Neural crest cell (in vitro differentiated cells): ENCODE data around the gene NDRG2. TPM values are rescaled to one million over a fixed set of nuclear protein-coding genes. Genes with fewer than 3 reads are reported as not detected.

Source experiments
- DNase-seq: peaks from one replicate; pipeline ENCODE4 v3.0.0; 2021; ENCODE audit warnings: low read depth, mixed read lengths, low spot score
- H3K27ac Mint-ChIP-seq: one replicate; pipeline ENCODE4 v1.8.0; 2021; ENCODE audit warnings: mild to moderate bottlenecking, mixed read lengths; ENCODE audit not compliant: unreplicated experiment
- H3K27me3 Mint-ChIP-seq: 2 replicates; pipeline ENCODE4 v1.8.0; 2021; ENCODE audit warnings: low read depth, mild to moderate bottlenecking, mixed read lengths
- H3K36me3 Mint-ChIP-seq: 2 replicates; pipeline ENCODE4 v1.8.0; 2021; ENCODE audit warnings: low read depth, mild to moderate bottlenecking, mixed read lengths
- H3K4me1 Mint-ChIP-seq: 2 replicates; pipeline ENCODE4 v1.8.0; 2021; ENCODE audit warnings: mixed read lengths
- H3K4me3 Mint-ChIP-seq: one replicate; pipeline ENCODE4 v1.8.0; 2021; ENCODE audit warnings: mild to moderate bottlenecking, mixed read lengths
- H3K9me3 Mint-ChIP-seq: 2 replicates; pipeline ENCODE4 v1.8.0; 2021; ENCODE audit warnings: mixed read lengths
- CTCF ChIP-seq: fragments of 200-600 bp; sonication (generic); conservative IDR thresholded peaks from 2 replicates; pipeline ENCODE4 v1.5.0; 2021; ENCODE audit warnings: antibody characterized with exemption, mild to moderate bottlenecking
- total RNA-seq: library from RNA; stranded (reverse); gene quantifications from 2 replicates; pipeline ENCODE4 v1.2.1, GENCODE V29; 2021

The NDRG2 gene
- total RNA-seq, 1 donor from 2014 or later = 17.4 TPM

- Mint-ChIP-seq H3K4me1 (peaks cover 9% of the 10 kb centered on the region), H3K36me3 (no peaks in the 10 kb centered on the region), H3K4me3 (no peak overlapping the region), H3K27me3 (peaks cover 3% of the 10 kb centered on the region), H3K9me3 (no peaks in the 10 kb centered on the region), H3K27ac (no peak overlapping the region)
- no peak for DNase-seq
- no peak for TF ChIP-seq CTCF
Measured at GRCh38 chr14:20976291-20976690, 48.6 kb downstream of the NDRG2 start.

- no peaks in the 10 kb centered on the region for H3K36me3 Mint-ChIP-seq
- no peak overlapping the region for H3K27ac Mint-ChIP-seq
- H3K4me1 Mint-ChIP-seq = peaks cover 17% of the 10 kb centered on the region
- no peaks in the 10 kb centered on the region for H3K9me3 Mint-ChIP-seq
- TF ChIP-seq CTCF = no peak
- no peak for DNase-seq
- no peak overlapping the region for H3K4me3 Mint-ChIP-seq
- H3K27me3 Mint-ChIP-seq = peaks cover 8% of the 10 kb centered on the region
Measured at GRCh38 chr14:20973501-20973900, 51.4 kb downstream of the NDRG2 start.

GRCh38 chr14:20971705-20972021 is 53.2 kb downstream of the NDRG2 start:
- Mint-ChIP-seq H3K36me3 (no peaks in the 10 kb centered on the region), H3K27me3 (peaks cover 24% of the 10 kb centered on the region), H3K27ac (peak overlapping the region; percentile 86), H3K4me3 (peak overlapping the region; percentile 99), H3K9me3 (no peaks in the 10 kb centered on the region), H3K4me1 (peaks cover 17% of the 10 kb centered on the region)
- TF ChIP-seq CTCF = no peak
- DNase-seq = no peak

GRCh38 chr14:20970983-20971704 is 53.7 kb downstream of the NDRG2 start:
- Mint-ChIP-seq H3K9me3 (no peaks in the 10 kb centered on the region), H3K27me3 (peaks cover 26% of the 10 kb centered on the region), H3K36me3 (no peaks in the 10 kb centered on the region), H3K27ac (peak overlapping the region; percentile 98), H3K4me1 (peaks cover 17% of the 10 kb centered on the region), H3K4me3 (peak overlapping the region; percentile 99)
- peak; percentile 87 for DNase-seq
- peak; percentile 78 for TF ChIP-seq CTCF

GRCh38 chr14:20970647-20970982 is 54.2 kb downstream of the NDRG2 start:
- DNase-seq = no peak
- TF ChIP-seq CTCF = no peak
- Mint-ChIP-seq H3K36me3 (no peaks in the 10 kb centered on the region), H3K27me3 (peaks cover 27% of the 10 kb centered on the region), H3K4me3 (peak overlapping the region; percentile 99), H3K9me3 (no peaks in the 10 kb centered on the region), H3K4me1 (peaks cover 17% of the 10 kb centered on the region), H3K27ac (peak overlapping the region; percentile 98)
